Stimulated activated CD8-positive, alpha-beta memory T cell treated with anti-CD3 and anti-CD28 coated beads, Interleukin-7, amount 100 ng/mL, for 4 hours (primary cell): ENCODE results near the gene ATF5.
"Not testable (repeated sequence)": the region's sequence is repeated elsewhere in the genome, so short reads cannot be mapped to it uniquely, and the experiment has no call there.

Experiments
- DNase-seq, 2 donors: peaks; one replicate each; pipeline ENCODE4 v3.0.0-alpha.2; 2020; ENCODE audit warnings: low read depth in 2 of 2

The ATF5 gene

GRCh38 chr19:49923055-49924003, 5.7 kb upstream of the ATF5 start:
- DNase-seq = no peak

DNA sequence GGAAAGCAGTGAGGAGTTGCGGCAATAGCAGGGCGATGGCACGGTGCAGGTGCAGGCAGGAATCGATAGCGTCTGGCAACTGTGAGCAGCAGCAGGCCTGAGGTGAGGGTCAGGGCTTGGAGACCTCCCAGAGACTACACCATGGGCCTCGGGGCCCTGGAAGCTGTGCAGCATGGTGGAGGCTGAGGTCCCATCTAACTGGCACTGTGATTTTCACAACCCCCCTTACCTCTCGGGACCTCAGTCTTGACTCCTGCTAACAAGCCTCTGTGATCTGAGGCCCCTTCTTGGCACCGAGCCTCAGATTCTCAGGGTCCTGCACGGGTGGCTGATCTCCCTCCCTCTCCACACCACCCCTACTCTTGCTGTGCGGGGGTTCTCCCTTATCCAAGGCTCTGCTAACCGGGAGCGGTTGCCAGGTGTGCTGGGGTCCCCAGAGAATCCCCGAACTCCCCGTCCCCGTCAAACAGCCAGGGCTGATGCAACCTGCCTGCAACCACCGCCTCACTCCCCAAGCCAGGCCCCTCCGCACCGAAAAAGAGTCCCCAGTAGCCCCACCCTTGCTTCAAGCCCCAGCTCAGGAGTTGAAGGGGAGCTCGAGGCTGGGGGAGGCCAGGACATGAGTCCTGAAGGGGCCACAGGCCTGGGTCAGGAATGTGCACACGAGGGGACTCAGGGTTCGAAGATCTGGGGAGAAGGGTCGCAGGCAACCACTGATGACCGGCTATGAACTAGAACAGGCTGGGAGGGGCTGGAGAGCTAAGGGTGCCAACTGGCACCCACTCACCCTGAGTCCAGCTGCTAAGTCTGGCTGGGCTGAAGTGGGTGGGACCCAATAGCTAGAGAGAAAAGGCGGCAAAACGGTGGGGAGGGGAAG, 4.8 kb upstream of the ATF5 start:
- DNase-seq = no peak

DNA sequence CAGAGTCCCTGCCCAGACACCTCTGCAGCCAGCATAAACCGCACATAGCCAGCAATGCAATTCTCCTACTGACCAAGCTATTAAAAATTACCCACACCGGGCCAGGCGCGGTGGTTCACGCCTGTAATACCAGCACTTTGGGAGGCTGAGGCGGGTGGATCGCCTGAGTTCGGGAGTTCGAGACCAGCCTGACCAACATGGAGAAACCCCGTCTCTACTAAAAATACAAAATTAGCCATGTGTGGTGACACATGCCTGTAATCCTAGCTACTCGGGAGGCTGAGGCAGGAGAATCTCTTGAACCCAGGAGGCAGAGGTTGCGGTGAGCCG, 4.2 kb upstream of the ATF5 start:
- not testable (repeated sequence) for DNase-seq

DNA sequence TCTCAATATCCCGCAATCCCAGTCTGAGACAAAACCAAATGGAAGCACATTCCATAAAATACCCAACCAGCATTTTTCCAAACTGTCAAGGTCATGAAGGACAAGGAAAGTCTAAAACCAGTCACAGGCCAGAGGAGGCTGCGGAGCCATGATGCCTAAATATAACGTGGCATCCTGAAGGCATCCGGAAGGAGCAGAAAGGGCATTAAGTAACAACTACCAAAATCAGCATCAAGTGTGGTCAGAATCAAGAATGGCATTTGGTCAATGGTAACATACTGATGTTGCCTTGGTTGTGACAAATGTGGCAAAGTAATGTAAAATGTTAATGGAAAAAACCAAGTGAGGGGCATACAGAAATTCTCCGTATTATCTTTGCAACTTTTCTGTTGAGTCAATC, 3.5 kb upstream of the ATF5 start:
- no peak for DNase-seq

- DNase-seq = no peak
Observed at GRCh38 chr19:49926515-49926914, 2.5 kb upstream of the ATF5 start.

DNA sequence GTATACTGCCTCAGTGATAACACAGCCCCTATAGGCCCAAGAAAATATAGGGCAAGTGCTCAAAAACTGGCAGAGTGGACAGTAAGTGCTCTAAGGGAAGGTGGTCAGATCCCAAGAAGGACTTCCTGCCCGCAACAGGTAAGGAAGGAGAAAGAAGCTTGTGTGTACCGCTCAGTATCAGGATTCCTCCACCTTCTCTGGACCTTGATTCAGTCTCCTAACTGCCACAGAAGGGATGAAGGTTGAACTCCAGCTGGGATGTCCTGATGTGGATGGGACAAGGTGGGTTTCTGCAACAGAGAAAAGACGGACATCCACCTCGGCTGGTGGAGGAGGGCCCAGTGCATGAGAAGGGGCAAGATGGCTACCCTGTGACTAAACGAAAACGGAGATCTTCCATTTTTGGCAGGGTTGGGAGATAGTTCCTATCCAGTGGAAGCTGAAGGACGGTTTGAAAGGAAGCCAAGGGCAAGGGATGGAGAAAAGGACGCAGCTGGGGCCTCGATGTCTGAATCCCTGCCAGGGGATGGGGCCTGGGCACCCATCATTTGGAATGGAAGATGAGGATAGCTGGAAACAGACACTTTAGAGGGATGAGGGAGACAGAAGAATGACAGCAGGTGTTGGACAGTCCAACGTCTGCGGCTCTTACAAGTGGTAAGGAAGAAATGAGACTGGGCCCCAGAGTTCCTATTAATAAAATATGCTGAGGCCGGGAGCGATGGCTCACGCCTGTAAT, 1.3 kb upstream of the ATF5 start:
- DNase-seq = no peak

- peak; percentile 84 to 95 for DNase-seq
Observed at GRCh38 chr19:49929611-49930482, 842 bp downstream of the ATF5 start.

GRCh38 chr19:49930483-49931011, 1.5 kb downstream of the ATF5 start:
- no peak for DNase-seq

- DNase-seq = no peak
Observed at GRCh38 chr19:49931293-49932040, 2.5 kb downstream of the ATF5 start.

GRCh38 chr19:49932041-49932451, 3.0 kb downstream of the ATF5 start:
- DNase-seq = no peak

DNA sequence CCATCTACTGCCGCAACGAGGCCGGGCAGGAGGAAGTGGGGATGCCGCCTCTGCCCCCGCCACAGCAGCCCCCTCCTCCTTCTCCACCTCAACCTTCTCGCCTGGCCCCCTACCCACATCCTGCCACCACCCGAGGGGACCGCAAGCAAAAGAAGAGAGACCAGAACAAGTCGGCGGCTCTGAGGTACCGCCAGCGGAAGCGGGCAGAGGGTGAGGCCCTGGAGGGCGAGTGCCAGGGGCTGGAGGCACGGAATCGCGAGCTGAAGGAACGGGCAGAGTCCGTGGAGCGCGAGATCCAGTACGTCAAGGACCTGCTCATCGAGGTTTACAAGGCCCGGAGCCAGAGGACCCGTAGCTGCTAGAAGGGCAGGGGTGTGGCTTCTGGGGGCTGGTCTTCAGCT, 3.7 kb downstream of the ATF5 start:
- DNase-seq = no peak

GRCh38 chr19:49933643-49934042, 4.6 kb downstream of the ATF5 start:
- DNase-seq = no peak

DNA sequence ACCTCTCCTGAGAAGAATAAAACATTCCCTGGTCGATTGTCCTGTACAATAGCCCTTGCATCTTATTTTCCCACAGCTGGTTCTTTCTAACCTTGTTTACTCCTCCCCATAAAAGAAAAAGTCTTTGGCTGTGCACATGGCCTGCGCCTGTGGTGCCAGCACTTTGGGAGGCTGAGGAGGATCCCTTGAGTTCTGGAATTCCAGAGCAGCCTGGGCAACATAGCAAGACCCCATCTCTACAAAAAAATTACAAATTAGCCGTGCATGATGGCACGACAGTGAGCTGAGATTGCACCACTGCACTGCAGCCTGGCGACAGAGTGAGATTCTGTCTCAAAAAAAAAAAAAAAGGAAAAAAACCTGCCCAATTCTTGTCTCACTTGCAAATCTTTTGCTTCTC, 7.5 kb downstream of the ATF5 start:
- no peak for DNase-seq

- peak; percentile 52 to 60 for DNase-seq
Observed at GRCh38 chr19:49937750-49938381, 8.9 kb downstream of the ATF5 start.

DNA sequence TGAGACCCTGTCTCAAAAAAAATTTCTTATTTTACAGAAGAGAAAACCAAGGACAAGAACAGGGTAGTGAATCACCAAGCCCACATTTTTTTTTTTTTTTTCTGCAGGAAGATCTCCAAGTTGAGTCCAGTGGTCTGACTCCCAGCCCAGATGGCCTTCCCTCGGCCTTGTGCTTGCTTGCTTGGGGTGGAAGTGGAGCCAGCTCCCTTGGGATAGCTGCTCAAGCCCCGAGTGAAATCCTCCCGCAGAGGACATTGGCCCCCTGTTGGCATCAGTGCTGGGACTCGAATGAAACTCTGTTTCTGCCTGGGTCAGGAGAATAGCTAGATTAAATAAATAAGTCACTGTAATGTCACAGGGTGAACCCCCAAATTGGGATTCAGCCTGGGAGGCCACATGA, 9.7 kb downstream of the ATF5 start:
- no peak for DNase-seq

- no peak for DNase-seq
Observed at GRCh38 chr19:49939721-49940481, 10.9 kb downstream of the ATF5 start.

DNA sequence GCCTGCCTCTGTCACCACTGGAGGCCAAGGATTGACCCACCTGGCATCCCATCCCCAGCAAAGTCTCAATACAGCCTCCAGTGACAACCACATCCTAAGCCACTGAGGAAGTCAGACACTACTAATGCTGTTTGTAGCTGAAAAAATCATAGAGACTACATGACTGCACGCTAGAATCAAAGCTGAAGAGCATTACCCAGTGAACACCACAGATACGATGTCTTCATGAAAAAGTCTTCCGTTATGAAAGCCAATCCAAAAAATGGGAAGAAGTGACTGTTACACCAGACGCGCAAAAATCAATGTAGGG, 11.4 kb downstream of the ATF5 start:
- DNase-seq = no peak

GRCh38 chr19:49944567-49944966, 15.6 kb downstream of the ATF5 start:
- not testable (repeated sequence) for DNase-seq

DNA sequence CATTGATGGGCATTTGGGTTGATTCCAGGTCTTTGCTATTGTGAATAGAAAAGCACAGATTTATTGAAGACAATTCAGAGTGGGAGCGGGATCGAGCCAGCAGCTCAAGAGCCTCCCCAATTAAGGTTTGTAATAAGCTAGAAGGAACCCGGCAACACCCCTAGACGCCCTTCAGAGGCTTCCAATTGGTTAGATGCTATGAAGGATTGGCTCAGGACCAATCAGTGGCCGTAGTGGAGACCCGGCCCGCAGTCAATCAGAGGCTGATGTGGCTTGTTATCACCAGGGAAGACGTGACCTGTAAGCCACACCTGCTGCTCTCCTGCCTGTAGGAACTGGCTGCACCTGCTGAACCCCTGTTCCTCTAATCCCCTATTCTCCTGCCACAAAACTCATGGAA, 17.4 kb downstream of the ATF5 start:
- DNase-seq = no peak
